Testis (tissue), 5 donors: ENCODE measurements around the gene SMAP1. TPM values are rescaled to one million over a fixed set of nuclear protein-coding genes. Genes with fewer than 3 reads are reported as not detected.
A peak's percentile ranks its signal among the peaks of the same experiment; 100 is the strongest.

ENCODE experiments used
- DNase-seq: peaks from one replicate; pipeline ENCODE4 v3.0.0-alpha.2; 2019
- H3K27ac ChIP-seq, 2 donors: fragments of 200-600 bp; sonication (generic); one replicate each; pipeline ENCODE4 v1.5.1; 2019
- H3K27me3 ChIP-seq: fragments of 200-600 bp; sonication (generic); one replicate; pipeline ENCODE4 v1.5.1; 2019
- H3K36me3 ChIP-seq: fragments of 200-600 bp; sonication (generic); one replicate; pipeline ENCODE4 v1.5.1; 2017; ENCODE audit warnings: low read depth; ENCODE audit errors: missing control alignments
- H3K4me1 ChIP-seq: fragments of 200-600 bp; sonication (generic); one replicate; pipeline ENCODE4 v1.5.1; 2019
- H3K4me3 ChIP-seq, 2 donors: fragments of 200-600 bp; sonication (generic); one replicate each; pipeline ENCODE4 v1.5.1; 2017 to 2019
- H3K9me3 ChIP-seq: fragments of 200-600 bp; sonication (generic); one replicate; pipeline ENCODE4 v1.5.1; 2017
- POLR2A ChIP-seq: fragments of 450-650 bp; IDR thresholded peaks from one replicate; pipeline ENCODE4 v1.6.1; 2017; ENCODE audit warnings: antibody characterized with exemption, mild to moderate bottlenecking, moderate library complexity
- WGBS, 2 donors: methylation state at CpG; one replicate each; pipeline ENCODE4 v1.1.5; 2018; 5-methylcytosine and 5-hydroxymethylcytosine counted together
- intact Hi-C: fragments of 100-400 bp; cut with DNase I; formaldehyde crosslinking; loops from one replicate; pipeline ENCODE4 v1.15.1; 2023; ENCODE audit warnings: low total_unique reads
- long read RNA-seq, 2 donors: transcript quantifications; one replicate each; lab custom pipeline, GENCODE V29; 2026
- polyA plus RNA-seq: library from polyadenylated mRNA; stranded (reverse); fragments of 350-450 nt; fragmentation: Illumina TruSeq; extraction: RNeasy Lipid Tissue Mini Kit (QIAGEN cat#74804); gene quantifications from one replicate; pipeline ENCODE4 v1.2.3, GENCODE V29; 2014; ENCODE audit warnings: low read depth, low replicate concordance; ENCODE audit not compliant: insufficient read depth
- total RNA-seq, 2 donors: library from RNA; depleted of rRNA; stranded (reverse); fragments of >200 nt; gene quantifications; one replicate each; pipeline ENCODE4 v1.2.3, GENCODE V29; 2016
- TF ChIP-seq, protein P1 (sequence below), 3 experiments: fragments of 450-650 bp in 2 of 3; fragments of 200-600 bp in 1 of 3; sonication (generic) in 1 of 3; IDR thresholded peaks; one replicate each; pipeline ENCODE4 v1.5.1; 2016 to 2019; ENCODE audit warnings: antibody characterized with exemption in 3 of 3, mild to moderate bottlenecking in 2 of 3, moderate library complexity in 1 of 3

Gene SMAP1
- total RNA-seq = 10 to 100 TPM; 36.1 to 41.6 TPM
- polyA plus RNA-seq = 43.3 TPM
- long read RNA-seq, donor 1, transcript SMAP1-201 (10 exons, 2,403 nt) = major isoform, 5 of 24 reads
- long read RNA-seq, donor 1, partial matches to known transcripts = 15 of 24 reads
- long read RNA-seq, donor 1, other reads (novel, unspliced or antisense) = 0 of 24 reads
- long read RNA-seq, donor 2, partial matches to known transcripts = 9 of 10 reads
- long read RNA-seq, donor 2, other reads (novel, unspliced or antisense) = 0 of 10 reads

DNA sequence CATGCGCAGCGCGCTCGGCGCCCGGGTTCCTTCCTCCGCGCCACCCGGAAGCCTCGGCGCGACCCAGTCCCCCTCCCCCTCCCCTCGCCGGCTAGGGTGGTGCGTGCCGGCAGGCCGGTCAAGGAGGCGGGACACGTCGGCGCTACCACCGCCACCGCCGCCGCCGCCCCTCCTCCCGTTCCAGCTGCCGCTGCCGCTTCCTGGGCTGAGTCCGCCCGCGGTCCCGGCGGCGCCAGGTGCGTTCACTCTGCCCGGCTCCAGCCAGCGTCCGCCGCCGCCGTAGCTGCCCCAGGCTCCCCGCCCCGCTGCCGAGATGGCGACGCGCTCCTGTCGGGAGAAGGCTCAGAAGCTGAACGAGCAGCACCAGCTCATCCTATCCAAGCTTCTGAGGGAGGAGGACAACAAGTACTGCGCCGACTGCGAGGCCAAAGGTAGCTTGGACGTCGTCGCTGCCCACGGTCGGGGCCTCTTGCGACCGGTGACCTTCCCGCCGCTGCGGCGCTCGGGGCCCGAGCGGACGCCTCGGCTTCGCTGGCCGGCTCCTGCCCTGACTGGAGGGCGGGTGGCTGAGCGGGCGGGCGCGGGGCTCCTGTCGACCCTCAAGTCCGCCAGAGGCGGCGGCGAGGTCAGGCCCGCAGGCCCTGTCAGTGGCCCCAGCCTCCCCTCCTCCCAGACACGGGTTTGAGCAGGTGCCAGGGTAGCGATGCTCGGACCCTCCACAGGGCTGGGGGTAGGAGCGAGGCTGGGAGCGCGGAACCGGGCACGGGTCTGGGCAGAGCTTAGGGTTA lies at the start of gene SMAP1:
Gene SMAP1, plus strand, starts transcription at position 173 of the 788 bp plus-strand sequence. Its CDS starts 141 bp downstream, at position 314.
- Histone ChIP-seq H3K27me3 (no peaks in the 10 kb centered on the region), H3K4me1 (peaks cover 3% of the 10 kb centered on the region), H3K4me3 (peak within 1 kb of the TSS; percentile 86 to 98), H3K27ac (peak within 1 kb of the TSS; percentile 92 to 94), H3K9me3 (no peaks in the 10 kb centered on the region), H3K36me3 (no peaks in the 10 kb centered on the region)
- WGBS, 2 donors = 0% methylated on average over 89 of the region's 90 CpGs; no CpG with 5 or more reads in 1 of the 2 donors
- peak; percentile 92 for DNase-seq
- TF ChIP-seq, protein P1, sequence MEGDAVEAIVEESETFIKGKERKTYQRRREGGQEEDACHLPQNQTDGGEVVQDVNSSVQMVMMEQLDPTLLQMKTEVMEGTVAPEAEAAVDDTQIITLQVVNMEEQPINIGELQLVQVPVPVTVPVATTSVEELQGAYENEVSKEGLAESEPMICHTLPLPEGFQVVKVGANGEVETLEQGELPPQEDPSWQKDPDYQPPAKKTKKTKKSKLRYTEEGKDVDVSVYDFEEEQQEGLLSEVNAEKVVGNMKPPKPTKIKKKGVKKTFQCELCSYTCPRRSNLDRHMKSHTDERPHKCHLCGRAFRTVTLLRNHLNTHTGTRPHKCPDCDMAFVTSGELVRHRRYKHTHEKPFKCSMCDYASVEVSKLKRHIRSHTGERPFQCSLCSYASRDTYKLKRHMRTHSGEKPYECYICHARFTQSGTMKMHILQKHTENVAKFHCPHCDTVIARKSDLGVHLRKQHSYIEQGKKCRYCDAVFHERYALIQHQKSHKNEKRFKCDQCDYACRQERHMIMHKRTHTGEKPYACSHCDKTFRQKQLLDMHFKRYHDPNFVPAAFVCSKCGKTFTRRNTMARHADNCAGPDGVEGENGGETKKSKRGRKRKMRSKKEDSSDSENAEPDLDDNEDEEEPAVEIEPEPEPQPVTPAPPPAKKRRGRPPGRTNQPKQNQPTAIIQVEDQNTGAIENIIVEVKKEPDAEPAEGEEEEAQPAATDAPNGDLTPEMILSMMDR (IDR thresholded peaks at IDR 0.05) = no peak
- TF ChIP-seq POLR2A = no peak
- intact Hi-C loops = no loop called here

DNA sequence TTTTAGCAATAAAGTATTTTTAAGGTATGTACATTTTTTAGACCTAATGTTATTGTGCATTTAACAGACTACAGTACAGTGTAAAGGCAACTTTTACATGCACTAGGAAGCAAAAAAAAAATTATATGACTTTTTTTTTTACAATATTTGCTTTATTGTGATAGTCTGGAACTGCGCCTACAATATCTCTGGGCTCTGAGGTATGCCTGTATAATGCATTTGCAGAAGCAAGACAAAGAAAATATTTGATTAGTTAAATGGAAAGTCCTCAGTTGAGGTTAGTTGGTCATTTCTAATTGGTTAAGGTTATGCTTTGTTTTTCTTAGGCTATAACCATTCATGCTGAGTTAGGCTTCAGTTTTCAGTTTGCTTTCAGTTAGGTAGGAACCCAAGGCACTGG lies 46.9 kb upstream of the SMAP1 start:
- no peak for DNase-seq
- H3K4me3 ChIP-seq = no peak overlapping the region
- H3K9me3 ChIP-seq = no peaks in the 10 kb centered on the region
- H3K4me1 ChIP-seq = no peaks in the 10 kb centered on the region
- intact Hi-C loops = no loop called here
- TF ChIP-seq, protein P1 (IDR thresholded peaks at IDR 0.05) = no peak
- no peak for TF ChIP-seq POLR2A
- no peaks in the 10 kb centered on the region for H3K36me3 ChIP-seq
- no peak overlapping the region for H3K27ac ChIP-seq
- WGBS, 2 donors = 83 to 98% methylated on average over 1 of the region's 1 CpG
- no peaks in the 10 kb centered on the region for H3K27me3 ChIP-seq

DNA sequence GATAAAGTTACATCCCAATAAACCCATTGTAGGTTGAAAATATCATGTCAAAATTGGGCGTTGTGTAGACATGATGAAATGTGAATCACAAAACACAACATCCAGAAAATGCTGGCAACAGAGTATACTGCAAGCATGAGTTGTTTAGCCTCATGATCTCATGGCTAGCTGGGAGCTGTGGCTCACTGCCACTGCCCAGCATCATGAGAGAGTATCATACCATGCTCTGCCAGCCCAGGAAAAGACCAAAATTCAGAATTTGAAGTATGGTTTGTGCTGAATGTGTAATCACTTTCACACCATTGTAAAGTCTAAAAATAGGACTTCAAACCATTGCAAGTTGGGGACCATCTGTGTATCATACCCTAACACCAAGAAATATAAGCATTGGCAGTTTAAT lies 45.2 kb upstream of the SMAP1 start:
- Histone ChIP-seq H3K9me3 (no peaks in the 10 kb centered on the region), H3K27me3 (no peaks in the 10 kb centered on the region), H3K4me1 (no peaks in the 10 kb centered on the region), H3K4me3 (no peak overlapping the region), H3K27ac (no peak overlapping the region), H3K36me3 (no peaks in the 10 kb centered on the region)
- WGBS, 2 donors = 90 to 93% methylated on average over 1 of the region's 1 CpG
- intact Hi-C loops = no loop called here
- no peak for DNase-seq
- TF ChIP-seq, protein P1 (IDR thresholded peaks at IDR 0.05) = no peak
- no peak for TF ChIP-seq POLR2A

DNA sequence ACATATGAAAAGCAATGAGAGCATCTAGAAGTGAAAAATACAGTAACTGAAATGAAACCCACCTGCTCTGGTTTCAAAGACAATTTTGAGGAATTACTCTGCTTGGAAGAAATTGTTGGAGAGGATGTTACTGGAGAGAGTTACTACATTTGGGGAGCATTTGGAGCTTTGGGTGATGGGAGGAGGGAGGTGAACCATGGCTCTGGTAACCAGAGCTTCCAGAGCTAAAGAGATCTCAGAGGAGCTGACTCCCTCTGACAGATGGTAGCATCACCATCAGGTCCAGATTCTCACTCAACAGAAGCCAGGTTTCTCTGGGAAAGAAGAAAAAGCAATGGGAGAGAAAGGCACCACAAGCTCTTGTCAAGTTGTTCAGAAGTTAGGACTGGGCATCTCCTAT lies 42.2 kb upstream of the SMAP1 start:
- H3K36me3 ChIP-seq = no peaks in the 10 kb centered on the region
- no peaks in the 10 kb centered on the region for H3K4me1 ChIP-seq
- no peaks in the 10 kb centered on the region for H3K9me3 ChIP-seq
- H3K27ac ChIP-seq = no peak overlapping the region
- TF ChIP-seq, protein P1 (IDR thresholded peaks at IDR 0.05) = no peak
- TF ChIP-seq POLR2A = no peak
- H3K27me3 ChIP-seq = no peaks in the 10 kb centered on the region
- intact Hi-C loops = no loop called here
- H3K4me3 ChIP-seq = no peak overlapping the region
- DNase-seq = no peak
